Activated naive CD4-positive, alpha-beta T cell treated with anti-CD3 and anti-CD28 coated beads, Interleukin-2, amount 10 ng/mL, durations not matched to agents 5 hours and 36 hours (primary cell): ENCODE data around the gene TUBA3C. TPM values are rescaled to one million over a fixed set of nuclear protein-coding genes. Genes with fewer than 3 reads are reported as not detected.

Source experiments
- total RNA-seq, 2 experiments: library from RNA; stranded (reverse); gene quantifications; one replicate each; pipeline ENCODE4 v1.2.3, GENCODE V29; 2021

The TUBA3C gene
- not detected for total RNA-seq

GRCh38 chr13:19181621-19182485 is at the start of gene TUBA3C:
Gene TUBA3C (minus strand): TSS chr13:19181824. CDS start chr13:19181747, 77 bp downstream.

